ENCODE measurements around the gene PCSK6.
"Not testable (repeated sequence)": the region's sequence is repeated elsewhere in the genome, so short reads cannot be mapped to it uniquely, and the experiment has no call there.

The PCSK6 gene

DNA sequence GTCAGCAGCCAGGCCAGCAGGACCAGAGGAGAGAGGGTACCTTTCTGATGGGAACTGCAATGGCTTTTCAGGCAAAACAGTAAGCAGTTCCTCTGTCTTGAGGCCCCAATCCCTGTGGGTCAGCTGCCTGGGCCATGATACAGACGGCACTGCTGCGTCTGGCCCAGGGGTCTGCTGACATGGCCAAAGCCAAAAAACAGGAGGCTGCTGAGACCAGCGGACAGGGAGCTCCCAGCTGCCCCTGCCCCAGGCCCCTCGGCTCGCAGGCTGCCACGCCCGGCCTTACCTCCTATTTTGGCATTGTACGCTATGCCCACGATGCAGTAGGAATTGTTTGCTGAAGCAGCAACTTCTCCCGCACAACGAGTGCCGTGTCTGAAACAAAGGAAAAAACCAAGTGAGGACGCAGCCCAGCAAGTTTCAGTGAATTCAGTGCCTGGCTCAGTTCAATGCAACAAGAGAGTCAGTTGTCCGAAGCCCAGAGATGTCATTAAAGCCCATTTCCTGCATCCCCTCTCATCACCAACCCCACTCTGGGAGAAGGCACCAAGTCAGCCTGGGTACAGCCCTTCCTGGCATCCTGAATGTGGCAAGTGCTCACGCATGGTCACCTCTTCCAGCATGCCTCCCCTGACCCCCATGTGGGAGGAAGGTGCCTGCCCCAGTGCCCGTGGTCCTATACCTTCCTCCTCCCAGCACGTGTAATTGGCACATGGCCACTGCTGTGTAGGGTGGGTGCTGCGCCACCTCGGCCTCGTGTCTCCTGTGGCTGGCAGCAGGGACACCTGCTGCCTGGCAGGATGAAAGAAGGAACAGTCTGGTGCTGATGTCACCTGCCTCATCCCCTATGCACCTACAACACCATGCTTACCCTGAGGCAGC is 61.7 kb downstream of the PCSK6 start:
- no peak for DNase-seq

DNA sequence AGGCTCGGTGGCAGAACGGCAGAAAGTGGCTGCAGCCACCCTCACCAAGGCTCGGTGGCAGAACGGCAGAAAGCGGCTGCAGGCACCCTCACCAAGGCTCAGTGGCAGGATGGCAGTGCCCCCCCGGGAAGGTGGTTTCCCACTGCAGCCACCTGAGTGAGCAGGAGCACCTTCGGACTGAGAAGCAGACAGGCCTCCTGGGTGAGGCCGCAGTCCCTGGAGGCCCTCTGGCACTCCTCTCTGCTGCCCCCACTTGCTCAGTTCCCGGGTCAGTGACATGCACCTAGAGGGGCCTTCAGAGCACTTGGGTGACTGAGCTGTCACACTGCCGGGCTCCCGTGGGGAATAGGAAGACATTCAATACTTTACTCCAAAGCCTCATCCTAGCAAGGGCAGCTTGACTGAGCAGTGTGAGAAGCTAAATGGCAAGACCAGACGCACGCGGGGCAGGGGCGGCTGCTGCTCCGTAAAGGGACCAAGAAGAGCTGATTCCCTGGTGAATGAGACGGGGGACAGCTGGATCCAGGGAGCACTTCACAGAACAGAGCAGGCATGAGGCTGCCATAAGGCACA is 62.7 kb downstream of the PCSK6 start:
- no peak for DNase-seq

DNA sequence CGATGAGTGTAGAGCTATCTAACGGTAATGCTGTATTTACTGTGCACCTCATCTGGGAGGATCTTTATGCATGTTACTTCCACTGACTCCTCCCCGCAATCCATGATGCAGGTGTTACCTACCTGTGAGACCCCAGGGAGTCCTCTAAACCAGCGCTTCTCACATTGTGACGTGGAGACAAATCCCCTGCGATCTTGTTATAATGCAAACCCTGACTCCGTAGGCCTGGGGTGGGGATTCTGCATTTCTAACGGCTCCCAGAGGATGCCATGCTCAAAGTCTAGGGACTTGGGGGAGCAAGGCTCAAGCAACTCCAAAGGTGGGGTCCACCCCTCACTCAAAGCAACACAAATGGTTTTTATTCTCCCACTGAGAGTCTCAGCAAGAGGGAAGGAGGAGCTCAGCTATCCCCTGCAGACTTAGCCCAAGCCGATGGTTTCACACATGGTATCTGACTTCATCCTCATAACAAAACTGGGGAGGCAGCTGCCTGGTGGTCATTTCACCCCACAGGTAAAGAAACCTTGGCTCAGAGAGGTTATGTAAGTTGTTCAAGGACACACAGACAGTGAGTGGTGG is 63.6 kb downstream of the PCSK6 start:
- no peak for DNase-seq

DNA sequence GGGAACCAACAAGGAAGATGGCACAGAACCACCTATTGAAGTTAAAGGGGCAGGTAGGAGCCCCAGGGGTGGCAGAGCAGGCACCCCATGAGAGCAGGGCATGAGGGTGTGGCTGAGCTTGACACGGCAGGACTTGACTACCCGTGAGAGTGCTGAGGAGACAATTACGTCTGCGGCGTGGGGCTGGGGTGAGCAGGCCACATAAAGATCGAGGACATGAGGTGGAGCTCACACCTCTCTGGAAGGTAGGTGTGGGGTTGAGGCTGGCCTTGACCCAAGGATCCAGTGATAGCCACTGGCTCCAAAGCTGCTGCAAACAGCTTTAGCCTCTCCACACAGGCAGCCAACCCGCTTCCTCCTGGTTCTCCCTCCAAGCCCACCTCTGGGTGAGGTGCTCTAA is 64.5 kb downstream of the PCSK6 start:
- no peak for DNase-seq

DNA sequence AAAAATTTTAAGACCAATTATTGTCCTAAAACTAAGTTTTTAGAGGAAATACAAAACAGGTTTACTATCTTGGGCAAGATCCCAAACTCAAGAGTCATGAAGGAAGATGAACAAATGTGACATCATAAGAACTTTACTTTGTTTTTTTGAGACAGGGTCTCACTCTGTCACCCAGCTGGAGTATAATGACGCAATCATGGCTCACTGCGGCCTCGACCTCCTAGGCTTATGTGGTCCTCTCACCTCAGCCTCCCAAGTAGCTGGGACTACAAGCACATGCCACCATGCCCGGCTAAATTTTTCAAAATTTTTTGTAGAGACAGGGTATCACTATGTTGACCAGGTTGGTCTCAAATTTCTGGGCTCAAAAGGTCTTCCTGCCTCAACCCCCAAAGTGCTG is 69.3 kb downstream of the PCSK6 start:
- no peak for DNase-seq

DNA sequence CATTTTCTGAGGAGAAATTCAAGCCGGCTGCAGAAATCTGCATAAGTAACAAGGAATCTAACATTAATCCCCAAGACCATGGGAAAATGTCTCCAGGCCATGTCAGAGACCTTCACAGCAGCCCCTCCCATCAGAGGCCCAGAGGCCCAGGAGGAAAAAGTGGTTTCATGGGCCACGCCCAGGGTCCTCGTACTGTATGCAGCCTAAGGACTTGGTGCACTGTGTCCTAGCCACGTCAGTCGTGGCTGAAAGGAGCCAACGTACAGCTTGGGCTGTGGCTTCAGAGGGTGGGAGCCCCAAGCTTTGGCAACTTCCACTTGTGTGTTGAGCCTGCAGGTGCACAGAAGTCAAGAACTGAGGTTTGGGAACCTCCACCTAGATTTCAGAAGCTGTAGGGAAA is 73.0 kb downstream of the PCSK6 start:
- DNase-seq, result not testable (repeated sequence)

DNA sequence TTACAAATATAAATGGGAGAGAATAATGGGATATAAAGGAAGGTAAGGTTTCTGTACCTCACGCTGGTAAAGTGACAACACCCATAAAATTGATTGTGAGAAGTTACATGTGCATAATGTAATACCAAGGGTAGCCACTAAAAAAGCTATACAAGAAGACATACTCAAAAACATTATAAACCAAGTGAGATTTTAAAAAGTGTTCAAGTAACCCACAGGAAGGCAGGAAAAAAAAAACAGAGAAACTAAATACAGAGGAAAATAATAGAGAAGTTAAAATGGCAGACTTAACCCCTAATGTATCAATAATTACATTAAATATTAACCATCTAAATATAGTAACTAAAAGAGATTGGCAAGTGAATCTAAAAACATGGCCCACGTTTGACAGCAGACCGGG is 76.3 kb downstream of the PCSK6 start:
- DNase-seq, result no peak

DNA sequence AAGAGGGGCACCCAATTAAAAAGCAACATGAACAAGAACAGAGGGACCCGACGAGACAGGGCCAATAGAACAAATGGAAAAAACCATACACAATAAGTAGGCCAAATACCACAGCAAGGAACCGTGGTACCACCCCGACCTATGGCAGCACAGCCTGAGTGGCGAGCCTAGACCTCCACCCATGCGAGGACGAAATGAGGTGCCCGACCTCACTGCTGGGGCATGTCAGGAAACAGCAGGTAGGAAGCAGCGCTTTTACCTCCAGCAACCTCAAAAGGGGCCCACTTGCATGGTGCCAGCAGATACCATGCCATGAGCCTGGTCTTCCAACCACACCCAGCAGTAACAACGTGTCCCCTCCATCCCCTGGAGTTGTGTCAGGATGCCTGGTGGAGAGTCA is 77.9 kb downstream of the PCSK6 start:
- DNase-seq, result no peak

DNA sequence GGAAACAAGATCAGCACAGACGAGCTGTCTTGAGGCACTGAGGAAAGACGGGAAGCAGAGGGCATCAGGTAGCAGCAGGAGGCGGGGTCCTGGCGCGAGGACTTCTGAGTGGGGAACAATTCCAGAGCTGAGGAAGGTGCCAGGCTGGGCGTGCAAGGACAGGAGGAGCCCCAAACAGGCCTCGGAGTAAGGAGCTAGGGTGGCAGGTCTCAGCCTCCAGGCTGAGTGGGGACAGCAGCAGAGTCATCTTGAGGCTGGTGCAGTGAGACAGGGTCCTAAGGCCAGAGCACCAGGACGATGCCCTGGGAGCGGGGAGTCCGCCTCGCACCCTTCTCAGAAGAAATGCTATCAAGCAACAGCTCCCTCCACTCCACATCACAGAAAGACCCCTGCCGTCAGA is 78.4 kb downstream of the PCSK6 start:
- DNase-seq, result no peak

DNA sequence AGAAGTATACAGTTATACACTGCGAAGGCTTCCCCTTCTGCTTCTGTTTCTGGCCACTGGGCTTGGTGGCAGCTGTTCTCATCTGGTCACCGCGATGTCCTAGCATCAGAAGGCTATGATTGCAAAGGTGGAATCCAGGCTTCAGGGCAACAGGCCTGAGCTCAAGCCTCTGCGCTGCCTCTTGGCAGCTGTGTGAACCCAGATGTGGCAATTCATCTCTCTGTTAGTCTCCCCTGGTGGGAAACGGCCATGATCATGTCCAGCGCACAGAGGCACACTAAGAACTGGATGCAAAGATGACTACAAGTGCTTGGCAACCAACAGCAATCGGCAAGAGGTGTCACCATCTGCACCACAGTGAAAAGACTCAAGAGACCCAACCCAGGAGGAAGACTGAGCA is 78.9 kb downstream of the PCSK6 start:
- DNase-seq, result no peak

DNA sequence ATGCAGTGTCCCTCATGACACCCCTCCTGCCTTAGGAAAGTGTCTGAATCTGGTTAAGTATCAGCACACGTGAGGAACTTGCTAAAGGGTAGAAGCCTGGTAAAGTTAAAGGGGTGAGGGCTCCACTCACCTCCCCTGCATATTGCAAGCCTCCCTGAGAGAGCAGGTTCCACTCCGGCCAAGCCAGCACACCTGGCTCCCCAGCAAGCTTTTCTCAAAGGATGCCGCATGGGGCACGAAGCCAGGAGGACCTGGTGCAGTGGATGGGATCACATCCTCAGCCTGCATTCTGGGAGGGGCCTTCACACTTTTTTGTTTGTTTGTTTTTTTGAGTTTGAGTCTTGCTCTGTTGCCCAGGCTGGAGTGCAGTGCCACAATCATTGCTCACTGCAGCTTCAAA is 79.9 kb downstream of the PCSK6 start:
- DNase-seq, result no peak

DNA sequence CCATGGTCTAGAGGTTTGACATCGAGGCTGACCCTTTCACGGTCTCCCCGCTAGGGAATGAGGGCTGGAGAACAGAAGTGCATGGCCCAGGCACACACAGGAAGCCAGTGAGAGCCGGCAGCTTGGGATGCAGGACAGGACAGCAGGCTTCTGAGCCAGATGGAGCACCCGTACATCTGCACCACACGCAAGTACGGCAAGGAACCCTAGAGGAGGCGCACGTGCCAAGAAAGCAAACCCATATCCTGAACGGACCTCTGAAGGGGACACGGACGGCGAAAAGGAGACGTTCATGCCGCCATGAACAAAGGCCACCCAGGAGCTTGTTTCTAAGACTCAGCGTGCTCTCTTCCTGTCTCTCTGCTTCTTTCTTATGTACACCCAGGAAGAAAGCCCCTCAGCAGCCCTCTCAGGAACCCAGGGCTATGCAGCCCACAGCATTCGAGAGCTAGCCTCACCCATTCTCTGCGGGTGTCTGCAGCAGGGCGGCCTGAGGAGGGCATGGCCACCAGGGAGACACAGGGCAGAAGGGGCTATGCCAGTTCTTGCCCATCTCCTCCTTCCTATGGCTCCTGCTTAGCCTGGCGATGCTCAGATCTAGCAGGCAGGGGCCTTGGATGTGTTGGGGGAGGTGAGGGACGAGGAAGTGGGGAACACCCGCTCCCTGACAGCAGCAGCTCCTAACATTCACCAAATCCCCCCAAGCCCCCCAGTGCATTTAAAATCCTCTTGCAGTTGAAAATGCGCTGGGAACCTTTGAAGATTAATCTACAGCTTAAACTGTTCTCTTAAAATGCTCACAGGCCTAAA is 81.3 kb downstream of the PCSK6 start:
- no peak for DNase-seq

DNA sequence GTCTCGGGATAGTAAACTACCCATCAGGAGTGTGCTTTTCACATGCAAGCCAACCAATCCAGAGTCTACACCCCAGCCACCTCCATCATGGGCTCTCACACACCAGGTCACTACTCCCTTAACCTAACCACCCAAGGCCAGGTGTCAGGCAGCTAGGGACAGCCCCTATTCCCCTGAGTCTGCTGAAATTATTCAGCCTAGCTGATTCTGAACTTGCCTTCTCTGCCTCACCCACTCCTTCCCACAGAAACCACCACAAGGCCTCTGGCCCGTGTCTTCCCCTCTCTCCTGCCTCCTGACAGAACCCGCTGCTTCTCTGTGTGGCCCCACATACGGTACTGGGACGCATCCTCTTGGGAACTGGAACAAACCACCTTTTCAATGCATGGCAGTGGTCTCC is 82.1 kb downstream of the PCSK6 start:
- no peak for DNase-seq

DNA sequence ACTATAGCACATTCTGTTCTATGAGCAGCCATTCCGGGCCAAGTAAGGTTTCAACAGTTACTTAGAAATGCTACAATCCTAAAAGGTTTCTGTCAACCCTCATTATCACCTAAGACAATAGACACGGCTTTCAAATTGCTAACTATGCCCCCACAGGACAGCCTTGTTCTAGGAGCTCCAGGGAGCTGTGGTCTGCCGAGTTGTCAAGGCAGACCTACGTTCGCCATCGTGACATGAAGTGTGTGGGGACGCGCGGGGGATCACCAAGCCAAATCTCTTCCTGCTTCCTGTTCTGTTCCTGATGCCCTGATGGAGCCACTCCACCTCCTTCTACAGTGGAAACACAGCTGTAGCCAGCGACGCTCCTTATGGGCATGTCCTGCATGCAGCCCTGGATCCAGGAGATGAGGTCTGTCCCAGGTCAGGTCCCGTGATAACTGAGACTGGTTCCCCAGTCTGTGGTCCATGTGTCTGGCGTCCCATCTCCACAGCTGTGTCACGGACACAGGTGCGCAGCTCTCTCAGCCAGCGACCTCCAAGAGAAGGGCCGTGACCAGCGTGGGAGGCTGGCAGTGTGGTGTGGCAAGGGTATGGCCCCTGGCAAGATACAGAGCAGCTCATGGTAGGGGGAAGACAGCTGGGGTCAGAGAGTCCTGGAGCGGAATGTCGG is 82.8 kb downstream of the PCSK6 start:
- no peak for DNase-seq

DNA sequence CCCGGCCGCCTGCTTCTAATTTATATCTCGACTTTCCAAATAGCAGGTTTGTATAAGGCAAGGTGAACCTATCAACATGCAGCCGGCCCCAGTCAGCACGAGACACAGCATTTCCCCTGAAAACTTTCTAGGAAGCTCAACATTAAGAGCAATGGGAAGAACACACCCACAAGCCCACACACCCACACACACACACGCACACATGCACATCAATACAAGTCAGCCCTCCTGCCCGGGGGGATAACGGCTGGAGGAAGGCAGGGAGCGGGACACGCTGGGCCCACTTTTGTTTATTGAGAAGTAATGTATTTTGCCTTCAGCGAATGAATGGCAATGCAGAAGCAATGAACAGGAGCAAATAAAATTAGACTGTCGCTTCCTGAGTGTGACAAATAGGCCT is 83.5 kb downstream of the PCSK6 start:
- DNase-seq, result no peak

DNA sequence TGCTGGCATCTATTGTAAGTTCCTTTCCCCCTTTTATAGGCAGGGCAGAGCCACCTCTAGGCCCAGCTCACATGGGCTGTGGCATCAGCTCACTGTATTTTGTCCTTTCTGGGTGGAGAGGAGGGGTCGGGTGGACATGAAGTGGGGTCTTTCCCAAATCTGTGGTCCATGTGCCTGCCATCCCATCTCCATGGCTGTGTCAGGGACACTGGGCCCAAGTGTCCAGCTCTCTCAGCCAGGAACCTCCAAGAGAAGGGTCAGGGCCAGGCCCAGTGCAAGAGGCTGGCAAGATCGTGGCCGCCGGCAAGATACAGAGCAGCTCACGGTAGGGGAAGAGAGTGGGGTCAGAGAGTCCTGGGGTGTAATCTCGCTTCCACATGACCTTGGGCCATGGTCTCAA is 85.3 kb downstream of the PCSK6 start:
- DNase-seq, result no peak

DNA sequence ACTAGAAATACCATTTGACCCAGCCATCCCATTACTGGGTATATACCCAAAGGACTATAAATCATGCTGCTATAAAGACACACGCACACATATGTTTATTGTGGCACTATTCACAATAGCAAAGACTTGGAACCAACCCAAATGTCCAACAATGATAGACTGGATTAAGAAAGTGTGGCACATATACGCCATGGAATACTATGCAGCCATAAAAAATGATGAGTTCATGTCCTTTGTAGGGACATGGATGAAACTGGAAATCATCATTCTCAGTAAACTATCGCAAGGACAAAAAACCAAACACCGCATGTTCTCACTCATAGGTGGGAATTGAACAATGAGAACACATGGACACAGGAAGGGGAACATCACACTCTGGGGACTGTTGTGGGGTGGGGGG is 86.6 kb downstream of the PCSK6 start:
- not testable (repeated sequence) for DNase-seq

DNA sequence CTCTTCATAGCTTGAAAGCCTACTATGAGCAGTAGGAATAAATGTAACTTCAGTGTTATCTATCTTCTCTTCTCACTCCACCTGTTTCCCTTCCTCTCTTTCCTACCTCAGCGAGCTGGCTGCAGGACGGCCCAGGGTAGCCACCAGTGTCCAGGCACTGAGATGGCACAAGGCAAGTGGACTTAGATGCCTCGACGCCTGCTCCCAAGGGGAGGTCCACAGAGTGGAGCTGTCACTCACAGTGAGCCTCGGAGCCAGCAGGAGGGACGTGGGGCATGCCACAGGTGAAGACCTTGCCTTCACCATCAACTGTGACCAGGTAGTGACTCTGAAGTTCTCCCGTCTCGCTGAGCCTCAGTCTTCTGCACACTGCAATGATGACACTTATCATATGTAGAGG is 88.2 kb downstream of the PCSK6 start:
- DNase-seq, result no peak

DNA sequence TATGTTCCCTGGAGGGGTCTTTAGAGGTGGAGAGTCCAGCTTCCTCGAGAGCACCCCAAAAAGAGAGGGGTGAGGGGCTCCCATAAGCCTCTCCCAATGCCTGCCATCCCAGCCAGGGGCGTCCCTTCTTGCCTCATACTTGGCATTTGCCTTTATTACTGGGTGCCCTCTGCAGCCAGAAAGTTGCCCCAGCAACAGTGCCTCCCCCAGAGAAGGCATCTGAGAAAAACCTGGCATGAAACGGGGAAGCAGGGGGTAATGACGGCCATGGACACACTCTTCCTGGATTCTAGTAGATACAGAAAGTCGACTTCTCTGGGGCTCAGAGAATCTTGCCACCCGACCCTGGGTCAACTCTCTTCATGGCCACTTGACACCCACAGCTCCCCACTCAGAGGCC is 90.1 kb downstream of the PCSK6 start:
- no peak for DNase-seq

DNA sequence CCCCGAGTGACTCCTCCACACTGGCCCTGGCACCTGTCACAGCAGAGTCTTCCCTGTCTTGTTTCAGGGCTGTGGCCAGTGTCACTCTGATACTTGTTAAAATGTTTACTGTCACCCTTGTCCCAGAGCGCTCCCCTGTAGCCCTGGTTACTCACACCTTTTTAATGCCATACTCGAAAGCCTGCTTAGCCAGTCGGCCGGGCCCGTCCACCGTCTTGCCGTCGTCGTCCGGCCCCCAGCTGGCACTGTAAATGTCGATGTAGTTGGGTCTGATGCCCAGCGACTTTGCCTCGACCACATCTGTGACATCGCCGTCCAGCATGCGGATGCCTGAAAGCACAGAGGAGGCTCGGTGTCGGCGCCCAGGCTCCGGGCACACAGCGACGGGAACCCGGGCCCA is 91.3 kb downstream of the PCSK6 start:
- DNase-seq, result no peak

DNA sequence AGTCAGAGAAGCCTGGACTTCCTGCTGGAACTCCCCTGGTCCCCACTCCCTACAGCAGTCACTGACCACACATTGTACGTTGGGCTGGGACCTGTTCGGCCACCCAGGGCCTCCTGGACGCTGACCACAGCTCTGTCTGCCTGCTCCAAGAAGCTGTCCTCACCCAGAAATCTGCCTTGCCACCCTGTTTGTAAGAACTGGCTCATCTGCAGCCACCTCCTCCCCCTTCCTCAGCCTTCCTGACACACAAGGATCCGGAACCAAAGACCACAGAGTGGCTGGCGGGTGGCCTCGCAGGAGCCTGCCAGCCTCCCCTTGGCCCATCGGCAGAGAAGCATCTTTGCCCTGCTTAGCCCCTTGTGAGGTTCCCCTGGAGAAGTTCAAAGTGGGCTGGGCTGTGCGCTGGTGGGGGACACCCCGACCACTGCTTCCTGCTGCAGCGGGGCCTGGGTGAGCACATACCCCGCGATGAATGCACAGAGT is 91.9 kb downstream of the PCSK6 start:
- DNase-seq, result no peak

DNA sequence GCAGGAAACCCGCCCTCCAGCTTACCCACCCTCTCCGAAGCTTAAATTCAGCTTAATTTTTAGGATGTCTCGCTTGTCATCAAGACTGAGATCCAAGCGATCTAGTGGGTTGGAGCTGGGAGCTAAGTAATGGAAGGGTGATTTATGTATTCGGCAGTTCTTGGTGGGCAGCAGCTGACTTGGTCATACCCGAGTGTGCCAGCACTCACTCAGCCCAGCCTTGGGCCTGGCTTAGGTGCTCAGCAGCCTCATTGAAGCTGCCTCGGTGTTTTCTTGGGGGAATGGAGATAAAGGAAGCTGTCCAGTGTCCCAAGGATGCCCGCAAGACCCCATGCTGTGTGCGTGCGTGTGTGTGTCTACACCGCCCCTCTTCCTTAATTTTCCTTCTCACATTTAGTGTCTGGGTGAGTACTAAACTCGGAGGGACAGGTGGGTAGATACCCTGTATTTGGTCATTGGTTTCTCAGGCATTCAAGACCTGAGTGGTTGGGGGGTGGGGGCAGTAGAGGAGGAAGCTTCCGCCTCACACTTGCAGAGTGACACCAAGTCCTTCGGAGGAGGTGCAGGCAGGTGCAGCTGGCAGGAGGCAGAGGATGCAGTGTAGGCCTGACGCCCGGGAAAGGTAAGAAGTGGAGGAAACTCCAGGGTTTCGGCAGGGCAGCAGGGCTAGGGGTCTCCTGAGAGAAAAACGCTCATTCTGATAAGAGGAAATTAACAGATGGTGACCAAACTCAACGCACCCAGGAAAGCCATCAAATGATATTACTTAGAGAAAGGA is 92.8 kb downstream of the PCSK6 start:
- DNase-seq, result no peak

Measured in activated naive CD4-positive, alpha-beta T cell treated with Interleukin-2 at 50 U/mL for 16 hours (primary cell).